Left forelimb (tissue), 1 donor: ENCODE data around the gene SH2D6.

Experiments used
- DNase-seq: peaks from one replicate; pipeline ENCODE4 v3.0.0-alpha.2; 2018; ENCODE audit warnings: low spot score

Gene SH2D6

DNA sequence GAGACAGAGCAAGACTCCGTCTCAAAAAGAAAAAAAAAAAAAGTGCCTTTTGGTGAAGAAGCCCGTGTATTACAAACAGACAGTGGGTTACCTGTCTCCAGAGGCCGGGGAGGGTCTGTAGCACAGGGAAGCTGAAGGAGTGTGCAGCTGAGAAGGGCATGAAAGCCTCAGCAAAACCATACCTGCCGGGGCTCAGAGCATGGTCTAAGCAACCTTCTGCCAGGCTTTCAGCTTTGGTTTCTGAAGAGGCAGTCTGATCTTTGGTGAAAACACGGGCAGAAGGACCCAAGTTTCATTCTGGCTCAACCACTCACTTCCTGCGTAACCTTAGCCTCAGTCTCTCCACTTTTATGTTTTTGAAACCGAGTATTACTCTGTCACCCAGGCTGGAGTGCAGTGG lies 21.5 kb downstream of the SH2D6 start:
- DNase-seq: no peak

- no peak for DNase-seq
These were observed 22.2 kb downstream of the SH2D6 start for GRCh38 chr2:85440729-85441128.

DNA sequence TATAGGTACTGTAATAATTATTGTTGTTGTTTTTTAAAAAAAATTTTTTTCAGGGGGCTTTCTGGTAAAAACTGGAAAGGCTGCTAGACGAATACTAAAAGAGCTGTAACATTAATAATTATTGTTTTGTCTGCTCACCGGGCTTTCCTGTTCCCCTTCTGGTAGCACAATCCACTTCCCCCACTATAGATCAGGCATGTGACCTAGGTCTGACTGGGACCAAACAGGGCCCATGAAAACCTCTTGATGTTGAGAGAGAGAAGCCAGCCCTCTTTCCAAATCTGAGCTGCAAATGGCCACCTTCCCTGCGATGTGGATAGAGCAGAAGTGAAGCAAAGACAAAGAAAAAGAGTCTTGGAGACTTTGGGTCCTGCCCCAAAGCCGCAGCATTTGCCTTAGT lies 23.4 kb downstream of the SH2D6 start:
- no peak for DNase-seq

- DNase-seq: no peak
These were observed 26.2 kb downstream of the SH2D6 start for GRCh38 chr2:85444629-85445172.

GRCh38 chr2:85445316-85446295 lies 27.1 kb downstream of the SH2D6 start:
- DNase-seq: no peak

GRCh38 chr2:85446296-85447221 lies 28.0 kb downstream of the SH2D6 start:
- DNase-seq: no peak

DNA sequence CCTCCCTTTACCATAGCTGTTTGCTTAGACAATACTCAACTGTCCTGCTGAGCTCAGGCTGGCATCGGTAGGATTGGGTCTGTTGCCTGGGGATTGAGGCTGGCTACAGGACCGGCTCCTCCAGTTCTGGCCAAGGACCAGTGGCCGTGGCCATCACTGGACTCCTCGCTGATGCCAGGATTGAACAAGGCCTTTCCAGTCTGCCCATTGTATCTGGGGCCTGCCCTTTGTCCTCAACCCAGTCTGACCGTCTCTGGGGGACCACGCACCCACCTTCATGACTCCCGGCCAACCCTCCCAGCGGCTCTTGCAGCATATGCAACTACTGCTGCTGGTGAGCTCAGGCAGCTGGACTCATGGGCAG lies 28.7 kb downstream of the SH2D6 start:
- DNase-seq: no peak

- DNase-seq: no peak
These were observed 30.1 kb downstream of the SH2D6 start for GRCh38 chr2:85448461-85449213.

GRCh38 chr2:85449214-85449588 lies 30.7 kb downstream of the SH2D6 start:
- DNase-seq: no peak

DNA sequence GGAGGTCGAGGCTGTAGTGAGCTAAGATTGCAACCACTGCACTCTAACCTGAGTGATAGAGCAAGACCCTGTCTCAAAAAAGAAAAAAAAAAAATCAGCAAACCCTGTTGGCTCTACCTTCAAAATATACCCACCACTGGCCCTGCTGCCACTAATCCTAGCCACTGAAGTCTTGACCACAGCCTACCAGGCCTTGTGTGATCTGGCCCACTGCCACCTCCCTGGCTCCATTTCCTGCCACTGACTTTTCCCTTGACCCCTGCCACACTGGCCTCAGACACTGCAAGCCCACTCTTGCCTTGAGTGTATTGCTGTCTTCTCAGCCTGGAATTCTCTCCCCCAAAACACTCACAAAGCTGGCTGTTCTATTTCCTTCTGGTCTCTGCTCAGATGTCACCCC lies 33.7 kb downstream of the SH2D6 start:
- DNase-seq: no peak

GRCh38 chr2:85453571-85453970 lies 35.1 kb downstream of the SH2D6 start:
- DNase-seq: no peak

- no peak for DNase-seq
These were observed 37.1 kb downstream of the SH2D6 start for GRCh38 chr2:85455552-85456090.

GRCh38 chr2:85457043-85457442 lies 38.5 kb downstream of the SH2D6 start:
- DNase-seq: no peak

- no peak for DNase-seq
These were observed 39.4 kb downstream of the SH2D6 start for GRCh38 chr2:85457877-85458316.

GRCh38 chr2:85458601-85459563 lies 40.4 kb downstream of the SH2D6 start:
- DNase-seq: no peak

DNA sequence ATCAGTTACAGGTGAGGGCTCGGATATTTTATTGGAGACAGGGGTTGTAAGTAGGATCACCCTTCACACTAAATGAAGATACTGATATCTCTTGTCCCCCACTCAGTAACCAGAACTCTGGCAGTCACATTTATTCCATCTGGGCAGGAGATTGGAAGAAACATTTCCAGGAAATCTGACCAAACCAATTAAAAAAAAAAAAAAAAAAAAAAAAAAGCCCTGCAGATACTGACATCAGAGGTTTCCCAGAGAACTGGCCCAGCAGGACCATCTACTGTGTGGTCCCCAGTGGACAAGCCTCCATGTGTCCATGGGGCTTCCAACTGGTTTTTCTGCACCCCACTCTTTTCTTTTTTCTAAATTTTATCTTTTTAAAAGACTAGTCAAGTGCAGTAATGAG lies 41.3 kb downstream of the SH2D6 start:
- no peak for DNase-seq

DNA sequence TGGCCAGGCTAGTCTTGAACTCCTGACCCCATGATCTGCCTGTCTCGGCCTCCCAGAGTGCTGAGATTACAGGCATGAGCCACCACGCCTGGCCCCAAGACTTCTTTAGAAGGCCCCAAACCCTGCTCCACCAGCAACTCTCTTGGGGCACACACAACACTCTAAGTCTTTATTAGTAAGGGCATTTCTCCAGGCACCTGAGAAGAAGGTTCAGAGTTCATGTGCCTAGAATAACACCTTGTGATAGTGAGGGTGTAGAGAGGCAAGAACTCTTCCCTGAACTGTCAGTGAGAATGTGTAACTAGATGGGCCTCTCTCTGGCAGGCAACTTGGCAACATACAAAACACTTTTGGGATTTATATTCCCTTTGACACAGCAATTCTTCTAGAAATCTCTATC lies 43.8 kb downstream of the SH2D6 start:
- DNase-seq: no peak

DNA sequence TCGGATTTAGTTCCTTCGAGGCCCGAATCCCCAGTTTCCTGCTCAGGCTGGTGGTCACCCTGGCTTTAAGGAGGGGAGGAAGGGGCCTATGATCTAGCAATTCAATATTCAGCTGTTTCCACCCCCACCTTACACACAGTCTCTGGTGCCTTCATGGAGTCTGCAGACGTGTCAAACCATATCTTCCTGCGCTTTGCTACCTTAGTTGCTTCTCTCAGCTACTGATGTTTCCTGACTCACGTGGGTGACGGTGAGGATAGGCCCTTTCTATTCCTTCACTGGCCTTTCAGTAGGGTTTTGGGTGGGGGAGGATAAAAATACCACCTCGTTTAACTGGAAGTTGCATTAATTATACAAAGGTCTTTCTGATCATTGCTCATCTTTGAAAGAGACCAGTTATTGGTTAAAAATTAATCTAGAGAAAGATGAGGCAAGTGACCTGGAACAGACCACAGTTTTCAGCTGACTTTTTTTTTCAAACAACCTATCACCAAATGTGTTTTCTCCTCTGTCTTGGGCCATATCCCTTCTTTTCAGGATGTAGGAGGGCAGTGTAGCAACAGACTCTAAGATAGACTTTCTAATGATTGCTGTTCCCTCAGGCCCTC lies 49.7 kb downstream of the SH2D6 start:
- no peak for DNase-seq

DNA sequence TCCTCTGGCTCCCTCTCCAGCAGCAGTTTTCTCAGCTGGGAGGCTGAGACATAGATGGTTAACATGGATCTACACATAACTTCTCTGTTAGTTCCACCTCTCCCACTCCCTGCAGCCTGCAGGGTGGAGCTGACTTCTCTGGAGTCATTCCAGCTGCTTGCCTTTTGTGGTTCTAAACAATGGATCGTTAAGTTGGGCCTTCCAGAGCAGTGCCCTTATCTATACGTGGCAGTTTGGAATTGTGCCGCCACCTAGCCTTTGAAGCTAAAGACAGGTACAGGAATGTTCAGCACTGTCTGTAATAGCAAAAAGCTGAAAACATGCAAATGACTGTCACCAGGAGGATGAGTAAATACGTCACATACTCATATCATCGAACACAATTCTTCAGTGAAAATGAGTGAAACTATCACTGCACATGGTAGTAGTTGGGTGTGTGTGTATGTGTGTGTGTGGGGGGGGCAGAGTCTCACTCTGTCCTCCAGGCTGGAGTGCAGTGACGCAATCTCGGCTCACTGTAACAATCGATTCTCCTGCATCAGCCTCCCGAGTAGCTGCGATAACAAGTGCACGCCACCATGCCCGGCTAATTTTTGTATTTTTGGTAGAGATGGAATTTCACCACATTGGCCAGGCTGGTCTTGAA lies 50.3 kb downstream of the SH2D6 start:
- DNase-seq: no peak
